Astrocyte (in vitro differentiated cells and primary cell): Measurements from ENCODE around the gene KIF15. TPM values are rescaled to one million over a fixed set of nuclear protein-coding genes. Genes with fewer than 3 reads are reported as not detected.

Experiments used
- DNase-seq: peaks from one replicate; pipeline ENCODE4 v3.0.0-alpha.2; 2010; ENCODE audit warnings: low read depth
- FAIRE-seq: peaks from 2 replicates; lab custom pipeline; 2011; peaks lifted over from hg19 to GRCh38; lab: Jason Lieb, UNC
- H2AFZ ChIP-seq: 2 replicates; pipeline ENCODE4 v1.6.0; 2012; ENCODE audit warnings: low read depth, low read length, inconsistent platforms
- H3K27ac ChIP-seq: 2 replicates; pipeline ENCODE4 v1.5.1; 2011; ENCODE audit warnings: low read depth, low read length, inconsistent platforms
- H3K27me3 ChIP-seq: 2 replicates; pipeline ENCODE4 v1.6.0; 2011; ENCODE audit warnings: low read length, inconsistent platforms; ENCODE audit not compliant: insufficient read depth
- H3K36me3 ChIP-seq: 2 replicates; pipeline ENCODE4 v1.5.1; 2011; ENCODE audit warnings: low read length, inconsistent platforms; ENCODE audit not compliant: insufficient read depth
- H3K4me1 ChIP-seq: 2 replicates; pipeline ENCODE4 v1.5.1; 2011; ENCODE audit warnings: low read length, inconsistent platforms; ENCODE audit not compliant: insufficient read depth
- H3K4me2 ChIP-seq: 2 replicates; pipeline ENCODE4 v1.6.0; 2012; ENCODE audit warnings: low read length, inconsistent platforms
- H3K4me3 ChIP-seq: 2 replicates; pipeline ENCODE4 v1.5.1; 2011; ENCODE audit warnings: low read depth, mild to moderate bottlenecking, low read length, inconsistent platforms; ENCODE audit not compliant: insufficient read depth
- H3K79me2 ChIP-seq: 2 replicates; pipeline ENCODE4 v1.6.0; 2012; ENCODE audit warnings: mild to moderate bottlenecking, low read length, inconsistent platforms; ENCODE audit not compliant: insufficient read depth
- H3K9ac ChIP-seq: 2 replicates; pipeline ENCODE4 v1.6.0; 2012; ENCODE audit warnings: mild to moderate bottlenecking, low read length, inconsistent platforms
- H3K9me3 ChIP-seq: 2 replicates; pipeline ENCODE4 v1.5.1; 2012; ENCODE audit warnings: low read depth, mild to moderate bottlenecking, low read length, inconsistent platforms; ENCODE audit not compliant: insufficient read depth
- H4K20me1 ChIP-seq: 2 replicates; pipeline ENCODE4 v1.6.0; 2012; ENCODE audit warnings: low read length, inconsistent platforms; ENCODE audit not compliant: insufficient read depth
- H3K27ac Mint-ChIP-seq: one replicate; pipeline ENCODE4 v1.8.0; 2021; ENCODE audit warnings: mild to moderate bottlenecking, mixed read lengths; ENCODE audit not compliant: unreplicated experiment
- H3K27me3 Mint-ChIP-seq: one replicate; pipeline ENCODE4 v1.8.0; 2021; ENCODE audit warnings: low read depth, mixed read lengths; ENCODE audit not compliant: unreplicated experiment
- H3K36me3 Mint-ChIP-seq: one replicate; pipeline ENCODE4 v1.8.0; 2021; ENCODE audit warnings: low read depth, mixed read lengths; ENCODE audit not compliant: unreplicated experiment
- H3K4me1 Mint-ChIP-seq: one replicate; pipeline ENCODE4 v1.8.0; 2021; ENCODE audit warnings: low read depth, mixed read lengths; ENCODE audit not compliant: unreplicated experiment
- H3K4me3 Mint-ChIP-seq: one replicate; pipeline ENCODE4 v1.8.0; 2021; ENCODE audit warnings: mild to moderate bottlenecking, moderate library complexity, mixed read lengths; ENCODE audit not compliant: unreplicated experiment
- H3K9me3 Mint-ChIP-seq: one replicate; pipeline ENCODE4 v1.8.0; 2021; ENCODE audit warnings: mild to moderate bottlenecking, mixed read lengths; ENCODE audit not compliant: unreplicated experiment
- CTCF ChIP-seq: IDR thresholded peaks from 2 replicates; pipeline ENCODE4 v1.5.1; 2011; ENCODE audit warnings: low read depth, mild to moderate bottlenecking, inconsistent platforms, low read length, moderate library complexity; ENCODE audit not compliant: insufficient read depth
- EZH2 ChIP-seq: IDR thresholded peaks from 2 replicates; pipeline ENCODE4 v1.6.1; 2012; ENCODE audit warnings: mild to moderate bottlenecking, low read length, inconsistent platforms; ENCODE audit not compliant: insufficient read depth
- total RNA-seq: library from RNA; stranded (reverse); gene quantifications from 2 replicates; pipeline ENCODE4 v1.2.1, GENCODE V29; 2021

KIF15 gene
- total RNA-seq, 1 donor from 2014 or later, result 1.5 TPM

GRCh38 chr3:44887101-44887500 lies 125.5 kb downstream of the KIF15 start:
- Histone ChIP-seq H3K4me3 (no peak overlapping the region), H3K4me1 (peaks cover 34% of the 10 kb centered on the region), H3K9ac (no peak overlapping the region), H3K27me3 (no peaks in the 10 kb centered on the region), H3K4me2 (no peak overlapping the region), H2AFZ (no peak overlapping the region), H3K9me3 (no peaks in the 10 kb centered on the region), H4K20me1 (no peaks in the 10 kb centered on the region), H3K27ac (no peak overlapping the region), H3K36me3 (no peaks in the 10 kb centered on the region), H3K79me2 (no peaks in the 10 kb centered on the region)
- TF ChIP-seq EZH2 (no peak), CTCF (no peak)
- H3K27me3 Mint-ChIP-seq, result peaks cover 4% of the 10 kb centered on the region
- no peak for DNase-seq
- no peak for FAIRE-seq
- H3K36me3 Mint-ChIP-seq, result no peaks in the 10 kb centered on the region
- H3K9me3 Mint-ChIP-seq, result no peaks in the 10 kb centered on the region
- H3K4me1 Mint-ChIP-seq, result peaks cover 23% of the 10 kb centered on the region
- H3K27ac Mint-ChIP-seq, result no peak overlapping the region
- H3K4me3 Mint-ChIP-seq, result no peak overlapping the region

DNA sequence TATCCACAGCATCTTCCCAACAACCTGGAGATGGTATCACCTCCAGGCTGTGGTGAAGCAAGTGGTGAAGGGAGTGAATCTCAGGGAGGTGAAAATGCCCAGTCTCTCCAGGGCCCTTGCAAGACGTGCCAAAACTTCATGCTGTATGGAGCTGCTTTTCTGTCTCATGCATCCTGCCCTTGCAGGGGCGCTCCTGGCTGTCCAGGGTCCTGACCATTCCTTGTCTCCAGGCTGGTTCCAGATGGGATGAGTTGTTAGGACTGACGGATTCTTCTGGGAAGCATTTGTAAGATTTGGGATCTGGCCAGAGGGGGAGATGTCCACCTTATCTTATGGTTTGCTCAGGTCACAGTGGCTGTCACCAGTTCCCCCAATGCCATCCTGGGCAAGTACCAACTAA lies 128.7 kb downstream of the KIF15 start:
- DNase-seq (no peak), FAIRE-seq (no peak)
- Histone ChIP-seq H2AFZ (no peak overlapping the region), H4K20me1 (no peaks in the 10 kb centered on the region), H3K27me3 (no peaks in the 10 kb centered on the region), H3K79me2 (no peaks in the 10 kb centered on the region), H3K4me3 (no peak overlapping the region), H3K9me3 (no peaks in the 10 kb centered on the region), H3K36me3 (no peaks in the 10 kb centered on the region), H3K9ac (no peak overlapping the region), H3K27ac (no peak overlapping the region), H3K4me2 (no peak overlapping the region), H3K4me1 (peaks cover 30% of the 10 kb centered on the region)
- no peak for TF ChIP-seq EZH2
- no peak for TF ChIP-seq CTCF
- H3K4me1 Mint-ChIP-seq, result peaks cover 20% of the 10 kb centered on the region
- peaks cover 4% of the 10 kb centered on the region for H3K27me3 Mint-ChIP-seq
- peaks cover 3% of the 10 kb centered on the region for H3K9me3 Mint-ChIP-seq
- no peak overlapping the region for H3K4me3 Mint-ChIP-seq
- no peaks in the 10 kb centered on the region for H3K36me3 Mint-ChIP-seq
- H3K27ac Mint-ChIP-seq, result no peak overlapping the region

- H2AFZ ChIP-seq, result no peak overlapping the region
- no peaks in the 10 kb centered on the region for H3K9me3 ChIP-seq
- no peak overlapping the region for H3K4me3 ChIP-seq
- Mint-ChIP-seq H3K27me3 (peaks cover 4% of the 10 kb centered on the region), H3K36me3 (no peaks in the 10 kb centered on the region), H3K27ac (no peak overlapping the region), H3K4me1 (peaks cover 14% of the 10 kb centered on the region), H3K4me3 (no peak overlapping the region), H3K9me3 (peaks cover 3% of the 10 kb centered on the region)
- H3K79me2 ChIP-seq, result no peaks in the 10 kb centered on the region
- FAIRE-seq (no peak), DNase-seq (no peak)
- H3K27ac ChIP-seq, result no peak overlapping the region
- H3K4me1 ChIP-seq, result peaks cover 27% of the 10 kb centered on the region
- TF ChIP-seq CTCF, result no peak
- no peak for TF ChIP-seq EZH2
- no peaks in the 10 kb centered on the region for H3K27me3 ChIP-seq
- no peak overlapping the region for H3K9ac ChIP-seq
- no peak overlapping the region for H3K4me2 ChIP-seq
- no peaks in the 10 kb centered on the region for H4K20me1 ChIP-seq
- H3K36me3 ChIP-seq, result no peaks in the 10 kb centered on the region
These were observed 129.3 kb downstream of the KIF15 start for GRCh38 chr3:44890852-44891251.
